Lower leg skin (tissue), 3 donors: Measurements from ENCODE around the gene FOXL1.

Experiments used
- POLR2A ChIP-seq, 2 donors: fragments of 450-650 bp; IDR thresholded peaks; one replicate each; pipeline ENCODE4 v1.6.1; 2016 to 2017; ENCODE audit warnings: antibody characterized with exemption in 2 of 2, mild to moderate bottlenecking in 1 of 2, moderate library complexity in 1 of 2
- TF ChIP-seq, protein P1 (sequence below), 3 donors: fragments of 450-650 bp; IDR thresholded peaks; one replicate each; pipeline ENCODE4 v1.5.1; 2016; ENCODE audit warnings: antibody characterized with exemption in 3 of 3, mild to moderate bottlenecking in 3 of 3, moderate library complexity in 2 of 3

DNA sequence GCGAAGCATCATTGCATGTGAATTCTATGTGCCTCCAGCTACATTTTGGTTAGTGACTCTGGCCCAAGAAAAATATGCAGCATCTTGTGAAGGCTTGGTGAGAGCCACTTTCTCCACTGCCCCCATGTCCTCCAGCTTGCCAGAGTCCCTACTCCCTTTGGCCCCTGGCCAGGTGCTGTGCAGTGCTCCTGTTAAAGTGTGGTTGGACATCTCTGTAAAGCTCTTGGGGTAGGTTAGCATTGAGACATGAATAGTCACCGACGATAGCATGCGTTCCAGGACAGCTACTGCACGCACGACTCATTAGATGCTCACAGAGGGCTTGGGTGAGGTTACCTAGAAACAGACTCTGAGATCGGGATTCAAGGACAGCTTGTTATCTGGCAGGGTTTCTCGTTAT lies 48.6 kb downstream of the FOXL1 start:
- TF ChIP-seq, protein P1, sequence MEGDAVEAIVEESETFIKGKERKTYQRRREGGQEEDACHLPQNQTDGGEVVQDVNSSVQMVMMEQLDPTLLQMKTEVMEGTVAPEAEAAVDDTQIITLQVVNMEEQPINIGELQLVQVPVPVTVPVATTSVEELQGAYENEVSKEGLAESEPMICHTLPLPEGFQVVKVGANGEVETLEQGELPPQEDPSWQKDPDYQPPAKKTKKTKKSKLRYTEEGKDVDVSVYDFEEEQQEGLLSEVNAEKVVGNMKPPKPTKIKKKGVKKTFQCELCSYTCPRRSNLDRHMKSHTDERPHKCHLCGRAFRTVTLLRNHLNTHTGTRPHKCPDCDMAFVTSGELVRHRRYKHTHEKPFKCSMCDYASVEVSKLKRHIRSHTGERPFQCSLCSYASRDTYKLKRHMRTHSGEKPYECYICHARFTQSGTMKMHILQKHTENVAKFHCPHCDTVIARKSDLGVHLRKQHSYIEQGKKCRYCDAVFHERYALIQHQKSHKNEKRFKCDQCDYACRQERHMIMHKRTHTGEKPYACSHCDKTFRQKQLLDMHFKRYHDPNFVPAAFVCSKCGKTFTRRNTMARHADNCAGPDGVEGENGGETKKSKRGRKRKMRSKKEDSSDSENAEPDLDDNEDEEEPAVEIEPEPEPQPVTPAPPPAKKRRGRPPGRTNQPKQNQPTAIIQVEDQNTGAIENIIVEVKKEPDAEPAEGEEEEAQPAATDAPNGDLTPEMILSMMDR (IDR thresholded peaks at IDR 0.05): no peak
- no peak for TF ChIP-seq POLR2A (IDR thresholded peaks at IDR 0.05)
